Measurements from ENCODE around the gene KRTAP10-7.
"Not testable (repeated sequence)": the region's sequence is repeated elsewhere in the genome, so short reads cannot be mapped to it uniquely, and the experiment has no call there.

The KRTAP10-7 gene

GRCh38 chr21:44603109-44603875 is 2.9 kb downstream of the KRTAP10-7 start:
- TF ChIP-seq CTCF (conservative IDR thresholded peaks at IDR 0.05) = no peak
- H3K27ac ChIP-seq = no peak overlapping the region

- H3K27ac ChIP-seq = no peak overlapping the region
- TF ChIP-seq CTCF (conservative IDR thresholded peaks at IDR 0.05) = no peak
Measured at GRCh38 chr21:44603911-44604310, 3.5 kb downstream of the KRTAP10-7 start.

GRCh38 chr21:44606495-44606894 is 6.1 kb downstream of the KRTAP10-7 start:
- no peak for TF ChIP-seq CTCF (conservative IDR thresholded peaks at IDR 0.05)

GRCh38 chr21:44609193-44609592 is 8.8 kb downstream of the KRTAP10-7 start:
- TF ChIP-seq CTCF (conservative IDR thresholded peaks at IDR 0.05) = no peak
- H3K27ac ChIP-seq = no peak overlapping the region

More at GRCh38 chr21:44606495-44606894, 6.1 kb downstream of the KRTAP10-7 start:
- H3K27ac ChIP-seq = no peak overlapping the region

- not testable (repeated sequence) for H3K27ac ChIP-seq
Measured at GRCh38 chr21:44610157-44610843, 9.9 kb downstream of the KRTAP10-7 start.

GRCh38 chr21:44611551-44611950 is 11.2 kb downstream of the KRTAP10-7 start:
- no peak overlapping the region for H3K27ac ChIP-seq
- TF ChIP-seq CTCF (conservative IDR thresholded peaks at IDR 0.05) = no peak

GRCh38 chr21:44612029-44612486 is 11.7 kb downstream of the KRTAP10-7 start, which contains the start of gene KRTAP10-8:
TSS of gene KRTAP10-8 (plus strand) at chr21:44612079. CDS start at chr21:44612101, 22 bp downstream.
- no peak within 1 kb of the TSS for H3K27ac ChIP-seq

More at GRCh38 chr21:44612029-44612486, 11.7 kb downstream of the KRTAP10-7 start, which contains the start of gene KRTAP10-8:
- TF ChIP-seq CTCF (conservative IDR thresholded peaks at IDR 0.05) = no peak
